ENCODE data around the gene TMEM242. TPM values are rescaled to one million over a fixed set of nuclear protein-coding genes. Genes with fewer than 3 reads are reported as not detected.

The TMEM242 gene
- total and polyA plus RNA-seq, 2 of the 13 experiments (the other 11 are each of a cell fraction or from before 2014, with no cell fraction given), result 5.6 to 11.1 TPM

GRCh38 chr6:157323966-157324300 lies 614 bp upstream of the TMEM242 start (continued):
- TF ChIP-seq KLF16 (CRISPR knock-in tag; IDR thresholded peaks at IDR 0.05) (0 out of 4 replicates have a peak, but pooled peaks of 1 of the 2 experiments have one; percentile 44), ZNF562 (CRISPR knock-in tag; IDR thresholded peaks at IDR 0.05; ENCODE audit: borderline replicate concordance) (no peak), IKZF5 (CRISPR knock-in tag; IDR thresholded peaks at IDR 0.05) (no peak), ZNF766 (CRISPR knock-in tag; IDR thresholded peaks at IDR 0.05; ENCODE audit: borderline replicate concordance) (no peak), RBAK (CRISPR knock-in tag; IDR thresholded peaks at IDR 0.05) (no peak), IRF1 (CRISPR knock-in tag; IDR thresholded peaks at IDR 0.05; ENCODE audit: low read depth) (no peak), ZNF501 (CRISPR knock-in tag; IDR thresholded peaks at IDR 0.05) (0 out of 2 replicates have a peak, but pooled peaks have one; percentile 68), MYNN (CRISPR knock-in tag; IDR thresholded peaks at IDR 0.05; ENCODE audit: low read depth) (peak; percentile 27; the same call in 1 of the 2 replicates), ZNF564 (CRISPR knock-in tag; IDR thresholded peaks at IDR 0.05) (no peak), TARDBP (CRISPR knock-in tag; IDR thresholded peaks at IDR 0.05) (no peak), NFYB (CRISPR knock-in tag; IDR thresholded peaks at IDR 0.05) (no peak), MYPOP (CRISPR knock-in tag; IDR thresholded peaks at IDR 0.05) (peak; percentile 84), NONO (IDR thresholded peaks at IDR 0.05) (no peak), NONO (CRISPR knock-in tag; conservative IDR thresholded peaks at IDR 0.05) (no peak), ZSCAN22 (CRISPR knock-in tag; IDR thresholded peaks at IDR 0.05) (0 out of 2 replicates have a peak, but pooled peaks have one; percentile 5), BCL6 (CRISPR knock-in tag; IDR thresholded peaks at IDR 0.05) (peak; percentile 71), ZFP82 (CRISPR knock-in tag; IDR thresholded peaks at IDR 0.05; ENCODE audit: borderline replicate concordance) (no peak), SNRNP70 (IDR thresholded peaks at IDR 0.05; ENCODE audit: low read depth, low read length) (no peak), SP140L (CRISPR knock-in tag; IDR thresholded peaks at IDR 0.05; ENCODE audit: borderline replicate concordance) (no peak), YY1 (IDR thresholded peaks at IDR 0.05; ENCODE audit: insufficient read depth, insufficient replicate concordance, low read depth, low read length) (peak; percentile 55), DNMT3B (CRISPR knock-in tag; conservative IDR thresholded peaks at IDR 0.05) (no peak), SMC3 (IDR thresholded peaks at IDR 0.05; ENCODE audit: low read length) (no peak), ZNF816 (CRISPR knock-in tag; IDR thresholded peaks at IDR 0.05; ENCODE audit: borderline replicate concordance) (no peak), FOXO1 (CRISPR knock-in tag; IDR thresholded peaks at IDR 0.05) (0 out of 2 replicates have a peak, but pooled peaks have one; percentile 25), ZNF24 (IDR thresholded peaks at IDR 0.05) (no peak), ZFP36L2 (CRISPR knock-in tag; IDR thresholded peaks at IDR 0.05) (no peak)
- TF ChIP-seq, protein P1, sequence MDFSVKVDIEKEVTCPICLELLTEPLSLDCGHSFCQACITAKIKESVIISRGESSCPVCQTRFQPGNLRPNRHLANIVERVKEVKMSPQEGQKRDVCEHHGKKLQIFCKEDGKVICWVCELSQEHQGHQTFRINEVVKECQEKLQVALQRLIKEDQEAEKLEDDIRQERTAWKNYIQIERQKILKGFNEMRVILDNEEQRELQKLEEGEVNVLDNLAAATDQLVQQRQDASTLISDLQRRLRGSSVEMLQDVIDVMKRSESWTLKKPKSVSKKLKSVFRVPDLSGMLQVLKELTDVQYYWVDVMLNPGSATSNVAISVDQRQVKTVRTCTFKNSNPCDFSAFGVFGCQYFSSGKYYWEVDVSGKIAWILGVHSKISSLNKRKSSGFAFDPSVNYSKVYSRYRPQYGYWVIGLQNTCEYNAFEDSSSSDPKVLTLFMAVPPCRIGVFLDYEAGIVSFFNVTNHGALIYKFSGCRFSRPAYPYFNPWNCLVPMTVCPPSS (IDR thresholded peaks at IDR 0.05), result no peak
- TF ChIP-seq, protein P2, sequence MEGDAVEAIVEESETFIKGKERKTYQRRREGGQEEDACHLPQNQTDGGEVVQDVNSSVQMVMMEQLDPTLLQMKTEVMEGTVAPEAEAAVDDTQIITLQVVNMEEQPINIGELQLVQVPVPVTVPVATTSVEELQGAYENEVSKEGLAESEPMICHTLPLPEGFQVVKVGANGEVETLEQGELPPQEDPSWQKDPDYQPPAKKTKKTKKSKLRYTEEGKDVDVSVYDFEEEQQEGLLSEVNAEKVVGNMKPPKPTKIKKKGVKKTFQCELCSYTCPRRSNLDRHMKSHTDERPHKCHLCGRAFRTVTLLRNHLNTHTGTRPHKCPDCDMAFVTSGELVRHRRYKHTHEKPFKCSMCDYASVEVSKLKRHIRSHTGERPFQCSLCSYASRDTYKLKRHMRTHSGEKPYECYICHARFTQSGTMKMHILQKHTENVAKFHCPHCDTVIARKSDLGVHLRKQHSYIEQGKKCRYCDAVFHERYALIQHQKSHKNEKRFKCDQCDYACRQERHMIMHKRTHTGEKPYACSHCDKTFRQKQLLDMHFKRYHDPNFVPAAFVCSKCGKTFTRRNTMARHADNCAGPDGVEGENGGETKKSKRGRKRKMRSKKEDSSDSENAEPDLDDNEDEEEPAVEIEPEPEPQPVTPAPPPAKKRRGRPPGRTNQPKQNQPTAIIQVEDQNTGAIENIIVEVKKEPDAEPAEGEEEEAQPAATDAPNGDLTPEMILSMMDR (CRISPR knock-in tag; IDR thresholded peaks at IDR 0.05), result peak; percentile 72
